GM12864 (cell line): ENCODE results near the gene CBX7.

Experiments
- DNase-seq: peaks from one replicate; pipeline ENCODE4 v3.0.0-alpha.2; 2011; ENCODE audit warnings: low read depth
- H3K4me3 ChIP-seq: 2 replicates; pipeline ENCODE4 v1.5.1; 2011; ENCODE audit warnings: mild to moderate bottlenecking, low read depth, low read length, control low read depth
- CTCF ChIP-seq: IDR thresholded peaks from 2 replicates; pipeline ENCODE4 v1.5.1; 2011; ENCODE audit warnings: low read depth, mild to moderate bottlenecking, moderate library complexity, low read length, control low read depth, inconsistent platforms; ENCODE audit errors: missing control alignments

Gene CBX7

GRCh38 chr22:39090426-39091064, 61.9 kb downstream of the CBX7 start:
- no peak overlapping the region for H3K4me3 ChIP-seq
- no peak for DNase-seq
- no peak for TF ChIP-seq CTCF

GRCh38 chr22:39089928-39090327, 62.6 kb downstream of the CBX7 start:
- no peak for TF ChIP-seq CTCF
- H3K4me3 ChIP-seq: no peak overlapping the region
- DNase-seq: no peak

- no peak for DNase-seq
- no peak for TF ChIP-seq CTCF
- H3K4me3 ChIP-seq: no peak overlapping the region
These were observed 63.8 kb downstream of the CBX7 start for GRCh38 chr22:39088685-39089032.

- H3K4me3 ChIP-seq: no peak overlapping the region
- no peak for TF ChIP-seq CTCF
- DNase-seq: no peak
These were observed 64.4 kb downstream of the CBX7 start for GRCh38 chr22:39087881-39088684.

GRCh38 chr22:39087098-39087497, 65.4 kb downstream of the CBX7 start:
- TF ChIP-seq CTCF: no peak
- no peak overlapping the region for H3K4me3 ChIP-seq
- no peak for DNase-seq

- TF ChIP-seq CTCF: no peak
- H3K4me3 ChIP-seq: no peak overlapping the region
- no peak for DNase-seq
These were observed 67.8 kb downstream of the CBX7 start for GRCh38 chr22:39084666-39085065.
